Smooth muscle cell (in vitro differentiated cells): Measurements from ENCODE around the gene PDGFB. TPM values are rescaled to one million over a fixed set of nuclear protein-coding genes. Genes with fewer than 3 reads are reported as not detected.

ENCODE experiments used
- DNase-seq: peaks from one replicate; lab custom pipeline; 2025; ENCODE audit not compliant: unreplicated experiment; lab: John Stamatoyannopoulos, UW
- H2AFZ ChIP-seq: fragments of 200-600 bp; sonication (generic); 2 replicates; pipeline ENCODE4 v1.6.0; 2016; ENCODE audit warnings: antibody characterized with exemption, low read depth, mild to moderate bottlenecking
- H3F3A ChIP-seq: fragments of 200-600 bp; sonication (generic); 2 replicates; pipeline ENCODE4 v1.6.0; 2017; ENCODE audit warnings: antibody characterized with exemption, low read depth
- H3K27ac ChIP-seq: fragments of 200-600 bp; sonication (generic); 2 replicates; pipeline ENCODE4 v1.5.1; 2016; ENCODE audit warnings: low read depth, mild to moderate bottlenecking
- H3K27me3 ChIP-seq: fragments of 200-600 bp; sonication (generic); 2 replicates; pipeline ENCODE4 v1.6.1; 2016; ENCODE audit warnings: low read depth, mild to moderate bottlenecking
- H3K36me3 ChIP-seq: fragments of 200-600 bp; sonication (generic); 2 replicates; pipeline ENCODE4 v1.5.1; 2016; ENCODE audit warnings: low read depth
- H3K4me1 ChIP-seq: fragments of 200-600 bp; sonication (generic); 2 replicates; pipeline ENCODE4 v1.5.1; 2016; ENCODE audit warnings: low read depth
- H3K4me2 ChIP-seq: fragments of 200-600 bp; sonication (generic); 2 replicates; pipeline ENCODE4 v1.6.0; 2016; ENCODE audit warnings: mild to moderate bottlenecking
- H3K4me3 ChIP-seq: fragments of 200-600 bp; sonication (generic); 2 replicates; pipeline ENCODE4 v1.5.1; 2016; ENCODE audit warnings: mild to moderate bottlenecking
- H3K79me2 ChIP-seq: fragments of 200-600 bp; sonication (generic); 2 replicates; pipeline ENCODE4 v1.6.0; 2016; ENCODE audit warnings: low read depth, mild to moderate bottlenecking
- H3K9ac ChIP-seq: fragments of 200-600 bp; sonication (generic); 2 replicates; pipeline ENCODE4 v1.6.0; 2016; ENCODE audit warnings: low read depth
- H3K9me3 ChIP-seq: fragments of 200-600 bp; sonication (generic); replicated peaks from 2 replicates; pipeline ENCODE4 v1.5.1; 2016; ENCODE audit warnings: low read depth
- H4K20me1 ChIP-seq: fragments of 200-600 bp; sonication (generic); 2 replicates; pipeline ENCODE4 v1.6.0; 2016; ENCODE audit warnings: low read depth
- WGBS: methylation state at CpG from one replicate; pipeline ENCODE4 v1.1.7; 2016; ENCODE audit warnings: low lambda C conversion rate; 5-methylcytosine and 5-hydroxymethylcytosine counted together
- polyA plus RNA-seq: library from polyadenylated mRNA; unstranded; fragments of >200 nt; fragmentation: Nextera tagmentation; extraction: Ambion mirVana; gene quantifications from 2 replicates; pipeline ENCODE4 v1.2.1, GENCODE V29; 2016
- total RNA-seq: library from RNA; depleted of rRNA; stranded (reverse); fragments of >200 nt; gene quantifications from 2 replicates; pipeline ENCODE4 v1.2.3, GENCODE V29; 2014
- TF ChIP-seq, protein P1 (sequence below): fragments of 200-600 bp; sonication (generic); IDR thresholded peaks from 2 replicates; pipeline ENCODE4 v1.5.1; 2017; ENCODE audit warnings: borderline replicate concordance, mild to moderate bottlenecking, antibody characterized with exemption; ENCODE audit not compliant: insufficient read depth, poor library complexity, severe bottlenecking

The PDGFB gene
- total and polyA plus RNA-seq, 2 experiments from 2014 or later: 0.31 to 2.1 TPM

- Histone ChIP-seq H3K9ac (no peak overlapping the region), H4K20me1 (no peaks in the 10 kb centered on the region), H3K9me3 (no peaks in the 10 kb centered on the region), H3K36me3 (no peaks in the 10 kb centered on the region), H3K27ac (no peak overlapping the region), H3K4me3 (no peak overlapping the region), H3K4me1 (peaks cover 6% of the 10 kb centered on the region), H2AFZ (no peak overlapping the region), H3K4me2 (no peak overlapping the region), H3F3A (peaks cover 4% of the 10 kb centered on the region), H3K27me3 (peaks cover 4% of the 10 kb centered on the region), H3K79me2 (no peaks in the 10 kb centered on the region)
- 85% methylated on average over 22 of the region's 22 CpGs for WGBS
- TF ChIP-seq, protein P1, sequence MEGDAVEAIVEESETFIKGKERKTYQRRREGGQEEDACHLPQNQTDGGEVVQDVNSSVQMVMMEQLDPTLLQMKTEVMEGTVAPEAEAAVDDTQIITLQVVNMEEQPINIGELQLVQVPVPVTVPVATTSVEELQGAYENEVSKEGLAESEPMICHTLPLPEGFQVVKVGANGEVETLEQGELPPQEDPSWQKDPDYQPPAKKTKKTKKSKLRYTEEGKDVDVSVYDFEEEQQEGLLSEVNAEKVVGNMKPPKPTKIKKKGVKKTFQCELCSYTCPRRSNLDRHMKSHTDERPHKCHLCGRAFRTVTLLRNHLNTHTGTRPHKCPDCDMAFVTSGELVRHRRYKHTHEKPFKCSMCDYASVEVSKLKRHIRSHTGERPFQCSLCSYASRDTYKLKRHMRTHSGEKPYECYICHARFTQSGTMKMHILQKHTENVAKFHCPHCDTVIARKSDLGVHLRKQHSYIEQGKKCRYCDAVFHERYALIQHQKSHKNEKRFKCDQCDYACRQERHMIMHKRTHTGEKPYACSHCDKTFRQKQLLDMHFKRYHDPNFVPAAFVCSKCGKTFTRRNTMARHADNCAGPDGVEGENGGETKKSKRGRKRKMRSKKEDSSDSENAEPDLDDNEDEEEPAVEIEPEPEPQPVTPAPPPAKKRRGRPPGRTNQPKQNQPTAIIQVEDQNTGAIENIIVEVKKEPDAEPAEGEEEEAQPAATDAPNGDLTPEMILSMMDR: no peak
- no peak for DNase-seq
Measured at GRCh38 chr22:39251762-39252460, 7.1 kb upstream of the PDGFB start.

DNA sequence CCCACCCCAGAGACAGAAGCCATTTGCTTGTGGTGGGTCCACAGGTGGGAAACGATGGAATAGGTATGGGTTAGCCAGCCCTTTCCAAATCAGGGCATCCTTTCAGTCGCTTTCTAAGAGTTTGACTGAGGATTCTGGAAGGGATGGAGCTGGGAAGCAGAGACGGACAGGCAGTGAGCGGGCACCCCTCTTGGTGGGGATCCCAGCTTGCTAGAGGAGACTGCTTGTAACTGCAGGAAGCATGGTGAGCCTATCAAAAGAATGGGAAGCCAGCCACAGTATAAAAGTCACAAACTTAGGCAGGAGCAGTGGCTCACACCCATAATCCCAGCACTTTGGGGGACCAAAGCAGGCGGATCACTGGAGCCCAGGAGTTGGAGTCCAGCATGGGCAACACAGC is 6.1 kb upstream of the PDGFB start:
- Histone ChIP-seq H3K79me2 (no peaks in the 10 kb centered on the region), H4K20me1 (no peaks in the 10 kb centered on the region), H3K9ac (no peak overlapping the region), H2AFZ (no peak overlapping the region), H3F3A (peaks cover 4% of the 10 kb centered on the region), H3K4me3 (no peak overlapping the region), H3K9me3 (no peaks in the 10 kb centered on the region), H3K27me3 (peaks cover 15% of the 10 kb centered on the region), H3K36me3 (no peaks in the 10 kb centered on the region), H3K27ac (no peak overlapping the region), H3K4me1 (peaks cover 6% of the 10 kb centered on the region), H3K4me2 (no peak overlapping the region)
- TF ChIP-seq, protein P1: no peak
- no peak for DNase-seq
- 98% methylated on average over 5 of the region's 5 CpGs for WGBS

DNA sequence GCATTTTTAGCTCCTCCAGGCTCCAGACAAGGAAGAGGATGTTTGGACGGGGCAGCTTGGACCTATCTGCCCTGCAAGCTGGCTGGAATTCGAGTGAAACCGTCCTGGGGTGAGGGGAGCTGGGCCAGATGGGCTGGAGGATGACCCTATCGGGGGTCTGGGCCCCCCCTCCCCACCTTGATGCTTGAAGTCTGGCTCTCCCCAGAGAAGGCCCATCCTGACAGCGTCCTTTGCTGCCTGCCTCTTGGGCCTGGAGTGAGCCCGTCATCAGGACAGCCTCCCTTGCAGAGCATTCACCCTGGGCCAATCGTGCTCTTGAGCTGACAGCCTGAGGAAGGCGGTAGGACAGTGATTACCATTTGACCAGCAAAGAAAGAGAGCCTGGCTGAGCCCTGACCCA is 5.3 kb upstream of the PDGFB start:
- Histone ChIP-seq H3F3A (peaks cover under 1% of the 10 kb centered on the region), H3K4me2 (no peak overlapping the region), H3K27me3 (peaks cover 22% of the 10 kb centered on the region), H4K20me1 (no peaks in the 10 kb centered on the region), H3K9ac (no peak overlapping the region), H3K9me3 (no peaks in the 10 kb centered on the region), H3K4me3 (no peak overlapping the region), H2AFZ (no peak overlapping the region), H3K4me1 (peaks cover 2% of the 10 kb centered on the region), H3K79me2 (no peaks in the 10 kb centered on the region), H3K27ac (no peak overlapping the region), H3K36me3 (no peaks in the 10 kb centered on the region)
- no peak for DNase-seq
- 68% methylated on average over 8 of the region's 8 CpGs for WGBS
- TF ChIP-seq, protein P1: no peak
